H9 (cell line): ENCODE data around the gene ALAS1. TPM values are rescaled to one million over a fixed set of nuclear protein-coding genes. Genes with fewer than 3 reads are reported as not detected.

Source experiments
- DNase-seq: peaks from one replicate; pipeline ENCODE4 v3.0.0-alpha.2; 2017
- H2AFZ ChIP-seq: one replicate; pipeline ENCODE4 v1.6.1; 2013; ENCODE audit warnings: mild to moderate bottlenecking, low read length, control low read depth, moderate library complexity
- H2AK5ac ChIP-seq: 2 replicates; pipeline ENCODE4 v1.6.1; 2013; ENCODE audit warnings: low read length, control low read depth, mixed read lengths; ENCODE audit not compliant: insufficient read length
- H2BK120ac ChIP-seq: one replicate; pipeline ENCODE4 v1.6.1; 2013; ENCODE audit warnings: low read depth, mild to moderate bottlenecking, low read length, control low read depth, inconsistent platforms; ENCODE audit not compliant: poor library complexity, severe bottlenecking
- H2BK12ac ChIP-seq: 2 replicates; pipeline ENCODE4 v1.6.1; 2013; ENCODE audit warnings: low read length, control low read depth, mixed read lengths, low read depth; ENCODE audit not compliant: insufficient read length
- H2BK15ac ChIP-seq: 2 replicates; pipeline ENCODE4 v1.6.1; 2013; ENCODE audit warnings: low read depth, low read length, control low read depth
- H2BK20ac ChIP-seq: one replicate; pipeline ENCODE4 v1.6.1; 2013; ENCODE audit warnings: low read depth, mild to moderate bottlenecking, low read length, control low read depth, inconsistent platforms; ENCODE audit not compliant: poor library complexity, severe bottlenecking
- H2BK5ac ChIP-seq: 2 replicates; pipeline ENCODE4 v1.6.1; 2013; ENCODE audit warnings: low read length, control low read depth, mixed read lengths; ENCODE audit not compliant: insufficient read length
- H3K14ac ChIP-seq: 2 replicates; pipeline ENCODE4 v1.6.1; 2013; ENCODE audit warnings: low read length, control low read depth; ENCODE audit not compliant: insufficient read depth
- H3K18ac ChIP-seq: 2 replicates; pipeline ENCODE4 v1.6.1; 2013; ENCODE audit warnings: low read depth, mild to moderate bottlenecking, mixed read lengths, low read length, control low read depth; ENCODE audit not compliant: insufficient read length
- H3K23ac ChIP-seq: 2 replicates; pipeline ENCODE4 v1.6.1; 2013; ENCODE audit warnings: low read length, control low read depth, mixed read lengths, low read depth; ENCODE audit not compliant: insufficient read length
- H3K23me2 ChIP-seq: 2 replicates; pipeline ENCODE4 v1.6.1; 2013; ENCODE audit warnings: low read depth, mild to moderate bottlenecking, mixed read lengths, low read length, control low read depth; ENCODE audit not compliant: insufficient read length, poor library complexity, severe bottlenecking
- H3K27ac ChIP-seq: 2 replicates; pipeline ENCODE4 v1.5.1; 2013; ENCODE audit warnings: low read length, control low read depth, mixed read lengths, low read depth; ENCODE audit not compliant: insufficient read length
- H3K27me3 ChIP-seq: 2 replicates; pipeline ENCODE4 v1.6.1; 2013; ENCODE audit warnings: low read length, control low read depth, inconsistent platforms; ENCODE audit not compliant: insufficient read depth
- H3K4ac ChIP-seq: 2 replicates; pipeline ENCODE4 v1.6.1; 2013; ENCODE audit warnings: low read depth, mild to moderate bottlenecking, control low read depth, inconsistent platforms, low read length, moderate library complexity
- H3K4me1 ChIP-seq: 2 replicates; pipeline ENCODE4 v1.6.1; 2013; ENCODE audit warnings: low read length, control low read depth, inconsistent platforms; ENCODE audit not compliant: insufficient read depth
- H3K4me2 ChIP-seq: 2 replicates; pipeline ENCODE4 v1.6.1; 2013; ENCODE audit warnings: low read length, control low read depth, mixed read lengths; ENCODE audit not compliant: insufficient read length, insufficient read depth
- H3K56ac ChIP-seq: 2 replicates; pipeline ENCODE4 v1.6.1; 2013; ENCODE audit warnings: low read depth, mild to moderate bottlenecking, mixed read lengths, low read length, control low read depth; ENCODE audit not compliant: insufficient read length
- H3K79me1 ChIP-seq: 2 replicates; pipeline ENCODE4 v1.6.1; 2013; ENCODE audit warnings: low read depth, mild to moderate bottlenecking, moderate library complexity, low read length, control low read depth, inconsistent platforms; ENCODE audit not compliant: insufficient read depth, poor library complexity, severe bottlenecking
- H3K79me2 ChIP-seq: 2 replicates; pipeline ENCODE4 v1.6.1; 2013; ENCODE audit warnings: low read length, control low read depth, inconsistent platforms; ENCODE audit not compliant: insufficient read depth
- H3K9ac ChIP-seq: 2 replicates; pipeline ENCODE4 v1.6.1; 2013; ENCODE audit warnings: low read length, control low read depth, mixed read lengths; ENCODE audit not compliant: insufficient read length; ENCODE audit errors: extremely low read depth
- H3K9me3 ChIP-seq: one replicate; pipeline ENCODE4 v1.6.1; 2013; ENCODE audit warnings: low read depth, low read length, inconsistent platforms; ENCODE audit not compliant: control insufficient read depth
- H3T11ph ChIP-seq: one replicate; pipeline ENCODE4 v1.6.1; 2013; ENCODE audit warnings: mild to moderate bottlenecking, low read length, control low read depth, inconsistent platforms
- H4K20me1 ChIP-seq: one replicate; pipeline ENCODE4 v1.6.1; 2013; ENCODE audit not compliant: control insufficient read depth, insufficient read length, insufficient read depth
- H4K5ac ChIP-seq: 2 replicates; pipeline ENCODE4 v1.6.1; 2013; ENCODE audit warnings: low read depth, mild to moderate bottlenecking, mixed read lengths, low read length, control low read depth; ENCODE audit not compliant: insufficient read length
- H4K8ac ChIP-seq: replicated peaks from 2 replicates; pipeline ENCODE4 v1.6.1; 2013; ENCODE audit warnings: low read length, control low read depth, mixed read lengths, low read depth; ENCODE audit not compliant: insufficient read length
- H4K91ac ChIP-seq: 2 replicates; pipeline ENCODE4 v1.6.1; 2013; ENCODE audit warnings: low read depth, mild to moderate bottlenecking, moderate library complexity, mixed read lengths, low read length, control low read depth; ENCODE audit not compliant: insufficient read length
- H3K27ac Mint-ChIP-seq, 3 experiments: 2 replicates in 2 of 3; 3 replicates in 1 of 3; pipeline ENCODE4 v1.8.0; 2020 to 2021; ENCODE audit warnings: mixed read lengths in 3 of 3, mild to moderate bottlenecking in 1 of 3, moderate library complexity in 1 of 3
- H3K27me3 Mint-ChIP-seq: 2 replicates; pipeline ENCODE4 v1.8.0; 2021; ENCODE audit warnings: low read depth, mild to moderate bottlenecking, moderate library complexity, mixed read lengths
- H3K36me3 Mint-ChIP-seq, 3 experiments: 2 replicates in 2 of 3; 3 replicates in 1 of 3; pipeline ENCODE4 v1.8.0; 2020 to 2021; ENCODE audit warnings: low read depth in 3 of 3, mixed read lengths in 3 of 3; ENCODE audit not compliant: insufficient read depth in 1 of 3
- H3K4me1 Mint-ChIP-seq, 2 experiments: 2 replicates each; pipeline ENCODE4 v1.8.0; 2020; ENCODE audit warnings: mixed read lengths in 2 of 2
- H3K4me3 Mint-ChIP-seq, 2 experiments: 2 replicates in 1 of 2; 3 replicates in 1 of 2; pipeline ENCODE4 v1.8.0; 2020 to 2021; ENCODE audit warnings: mild to moderate bottlenecking in 2 of 2, mixed read lengths in 2 of 2, moderate library complexity in 1 of 2
- H3K9me3 Mint-ChIP-seq, 2 experiments: 2 replicates in 1 of 2; 3 replicates in 1 of 2; pipeline ENCODE4 v1.8.0; 2020; ENCODE audit warnings: mild to moderate bottlenecking in 2 of 2, mixed read lengths in 2 of 2, moderate library complexity in 1 of 2
- WGBS: extraction: QIAGEN DNeasy Blood & Tissue Kit; methylation state at CpG from one replicate; pipeline ENCODE4 v1.1.7; 2013; ENCODE audit warnings: missing lambda C conversion rate, low lambda C conversion rate, mixed read lengths; ENCODE audit not compliant: insufficient read length; ENCODE audit errors: extremely low coverage; 5-methylcytosine and 5-hydroxymethylcytosine counted together
- total RNA-seq: library from RNA; stranded (reverse); gene quantifications from 2 replicates; pipeline ENCODE4 v1.2.1, GENCODE V29; 2021
- TF ChIP-seq, protein P1 (sequence below): fragments of 200-600 bp; sonication (generic); conservative IDR thresholded peaks from 3 replicates; pipeline ENCODE4 v1.8.0; 2021; ENCODE audit warnings: antibody characterized with exemption, mild to moderate bottlenecking

ALAS1 gene
- total RNA-seq, 1 experiment from 2014 or later, result 39.1 TPM

DNA sequence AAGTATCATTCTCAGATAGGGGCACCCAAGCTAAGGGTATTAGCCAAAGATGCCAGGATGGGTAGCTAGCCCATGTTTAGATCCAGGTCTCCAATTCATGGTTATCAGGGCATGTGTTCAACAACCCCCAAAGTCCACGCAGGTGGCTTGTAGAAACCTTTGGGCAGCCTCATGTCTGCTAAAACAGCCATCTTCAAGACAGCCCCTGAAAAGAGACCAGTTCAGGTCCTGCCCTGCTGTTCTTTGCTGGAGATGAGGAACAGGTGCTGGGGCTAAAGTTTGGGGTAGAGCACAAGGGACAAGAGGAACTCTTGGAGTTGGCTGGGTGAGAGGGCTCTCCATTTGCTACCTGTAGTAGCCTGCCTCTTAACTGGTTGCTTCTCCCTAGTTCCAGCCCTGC lies 52.2 kb downstream of the ALAS1 start:
- H3K27ac Mint-ChIP-seq, result no peak overlapping the region
- peaks cover 3% of the 10 kb centered on the region for H3K23me2 ChIP-seq
- no peaks in the 10 kb centered on the region for H3K79me1 ChIP-seq
- no peak overlapping the region for H3K56ac ChIP-seq
- no peak overlapping the region for H2AFZ ChIP-seq
- no peak overlapping the region for H3K4ac ChIP-seq
- no peak overlapping the region for H3K18ac ChIP-seq
- H3K79me2 ChIP-seq, result no peaks in the 10 kb centered on the region
- H3K4me1 ChIP-seq, result no peaks in the 10 kb centered on the region
- H3K4me2 ChIP-seq, result no peak overlapping the region
- peaks cover 20% of the 10 kb centered on the region for H3K27me3 Mint-ChIP-seq
- H4K91ac ChIP-seq, result no peak overlapping the region
- no peak overlapping the region for H2BK120ac ChIP-seq
- H3K14ac ChIP-seq, result no peak overlapping the region
- H3K27me3 ChIP-seq, result peaks cover 6% of the 10 kb centered on the region; the same call in 1 of the 2 replicates
- H3K9ac ChIP-seq, result no peak overlapping the region
- TF ChIP-seq, protein P1, sequence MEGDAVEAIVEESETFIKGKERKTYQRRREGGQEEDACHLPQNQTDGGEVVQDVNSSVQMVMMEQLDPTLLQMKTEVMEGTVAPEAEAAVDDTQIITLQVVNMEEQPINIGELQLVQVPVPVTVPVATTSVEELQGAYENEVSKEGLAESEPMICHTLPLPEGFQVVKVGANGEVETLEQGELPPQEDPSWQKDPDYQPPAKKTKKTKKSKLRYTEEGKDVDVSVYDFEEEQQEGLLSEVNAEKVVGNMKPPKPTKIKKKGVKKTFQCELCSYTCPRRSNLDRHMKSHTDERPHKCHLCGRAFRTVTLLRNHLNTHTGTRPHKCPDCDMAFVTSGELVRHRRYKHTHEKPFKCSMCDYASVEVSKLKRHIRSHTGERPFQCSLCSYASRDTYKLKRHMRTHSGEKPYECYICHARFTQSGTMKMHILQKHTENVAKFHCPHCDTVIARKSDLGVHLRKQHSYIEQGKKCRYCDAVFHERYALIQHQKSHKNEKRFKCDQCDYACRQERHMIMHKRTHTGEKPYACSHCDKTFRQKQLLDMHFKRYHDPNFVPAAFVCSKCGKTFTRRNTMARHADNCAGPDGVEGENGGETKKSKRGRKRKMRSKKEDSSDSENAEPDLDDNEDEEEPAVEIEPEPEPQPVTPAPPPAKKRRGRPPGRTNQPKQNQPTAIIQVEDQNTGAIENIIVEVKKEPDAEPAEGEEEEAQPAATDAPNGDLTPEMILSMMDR, result no peak
- H3K27ac ChIP-seq, result no peak overlapping the region
- H4K20me1 ChIP-seq, result no peaks in the 10 kb centered on the region
- H4K8ac ChIP-seq, result no peak overlapping the region
- no peak overlapping the region for H2BK15ac ChIP-seq
- H2AK5ac ChIP-seq, result no peak overlapping the region
- H4K5ac ChIP-seq, result no peak overlapping the region
- H3K36me3 Mint-ChIP-seq, result peaks cover 6 to 67% (median 24%) of the 10 kb centered on the region in 3 experiments; a peak in 5 of 7 replicates
- no peak overlapping the region for H2BK20ac ChIP-seq
- no peak overlapping the region for H2BK5ac ChIP-seq
- H3K4me3 Mint-ChIP-seq, result no peak overlapping the region; a peak in 1 of 5 replicates
- peaks cover 0 to 6% of the 10 kb centered on the region in 2 experiments; a peak in 3 of 4 replicates for H3K4me1 Mint-ChIP-seq
- H2BK12ac ChIP-seq, result no peak overlapping the region
- H3K9me3 ChIP-seq, result no peaks in the 10 kb centered on the region
- H3T11ph ChIP-seq, result no peak overlapping the region
- whole genome bisulfite sequencing, result no CpG with 5 or more reads among the region's 1 CpG
- no peak for DNase-seq
- H3K23ac ChIP-seq, result no peak overlapping the region
- H3K9me3 Mint-ChIP-seq, result no peaks in the 10 kb centered on the region
